ENCODE results near the gene TUBB8. TPM values are rescaled to one million over a fixed set of nuclear protein-coding genes. Genes with fewer than 3 reads are reported as not detected.
"Not testable (repeated sequence)": the region's sequence is repeated elsewhere in the genome, so short reads cannot be mapped to it uniquely, and the experiment has no call there.

The TUBB8 gene
- total RNA-seq, 2 experiments from 2014 or later: not detected

GRCh38 chr10:11260-11659 lies 37.8 kb downstream of the TUBB8 start:
- H3K4me3 Mint-ChIP-seq; H3K4me3 ChIP-seq (ENCODE audit: low read length); POLR2A ChIA-PET; H3K9me3 Mint-ChIP-seq; H3K4me1 Mint-ChIP-seq (ENCODE audit: low read depth); H3K27ac Mint-ChIP-seq; H3K9me3 ChIP-seq (ENCODE audit: control insufficient read depth in 1 of 2, insufficient read depth in 1 of 2, low read length in 2 of 2); H3K27ac ChIP-seq (ENCODE audit: low read depth in 1 of 2, low read length in 2 of 2); ATAC-seq (ENCODE audit: poor library complexity); H3K4me1 ChIP-seq (ENCODE audit: insufficient read depth, low read length); H3K27me3 ChIP-seq (ENCODE audit: control insufficient read depth in 1 of 2, insufficient read depth in 2 of 2, low read length in 2 of 2); H3K36me3 Mint-ChIP-seq (ENCODE audit: low read depth); H3K36me3 ChIP-seq (ENCODE audit: insufficient read depth, low read length); CTCF ChIA-PET; H3K27me3 Mint-ChIP-seq; intact Hi-C loops (cut with DNase I, micrococcal nuclease): not testable (repeated sequence)
- DNase-seq: peak in 1 of 14 experiments; percentile 2

GRCh38 chr10:10261-10971 lies 38.7 kb downstream of the TUBB8 start:
- peak in 1 of 14 experiments; percentile 34 for DNase-seq

More at GRCh38 chr10:10261-10971, 38.7 kb downstream of the TUBB8 start:
- H3K36me3 ChIP-seq (ENCODE audit: insufficient read depth, low read length); H3K9me3 Mint-ChIP-seq; POLR2A ChIA-PET; H3K36me3 Mint-ChIP-seq (ENCODE audit: low read depth); H3K27me3 ChIP-seq (ENCODE audit: control insufficient read depth in 1 of 2, insufficient read depth in 2 of 2, low read length in 2 of 2); H3K9me3 ChIP-seq (ENCODE audit: control insufficient read depth in 1 of 2, insufficient read depth in 1 of 2, low read length in 2 of 2); H3K4me3 ChIP-seq (ENCODE audit: low read length); CTCF ChIA-PET; H3K27ac ChIP-seq (ENCODE audit: low read depth in 1 of 2, low read length in 2 of 2); H3K4me1 Mint-ChIP-seq (ENCODE audit: low read depth); H3K4me1 ChIP-seq (ENCODE audit: insufficient read depth, low read length); intact Hi-C loops (cut with DNase I, micrococcal nuclease); H3K27ac Mint-ChIP-seq; ATAC-seq (ENCODE audit: poor library complexity); H3K27me3 Mint-ChIP-seq; H3K4me3 Mint-ChIP-seq: not testable (repeated sequence)

Other genes with a start within 250 kb of the TUBB8 start
- 10 to 100 TPM; 19.9 to 22.2 TPM for gene ZMYND11, start 86.2 kb upstream of the TUBB8 start, total RNA-seq

All from CD4-positive, alpha-beta T cell (primary cell).